Measurements from ENCODE around the gene DNM3.
"Not testable (repeated sequence)": the region's sequence is repeated elsewhere in the genome, so short reads cannot be mapped to it uniquely, and the experiment has no call there.

DNM3 gene

DNA sequence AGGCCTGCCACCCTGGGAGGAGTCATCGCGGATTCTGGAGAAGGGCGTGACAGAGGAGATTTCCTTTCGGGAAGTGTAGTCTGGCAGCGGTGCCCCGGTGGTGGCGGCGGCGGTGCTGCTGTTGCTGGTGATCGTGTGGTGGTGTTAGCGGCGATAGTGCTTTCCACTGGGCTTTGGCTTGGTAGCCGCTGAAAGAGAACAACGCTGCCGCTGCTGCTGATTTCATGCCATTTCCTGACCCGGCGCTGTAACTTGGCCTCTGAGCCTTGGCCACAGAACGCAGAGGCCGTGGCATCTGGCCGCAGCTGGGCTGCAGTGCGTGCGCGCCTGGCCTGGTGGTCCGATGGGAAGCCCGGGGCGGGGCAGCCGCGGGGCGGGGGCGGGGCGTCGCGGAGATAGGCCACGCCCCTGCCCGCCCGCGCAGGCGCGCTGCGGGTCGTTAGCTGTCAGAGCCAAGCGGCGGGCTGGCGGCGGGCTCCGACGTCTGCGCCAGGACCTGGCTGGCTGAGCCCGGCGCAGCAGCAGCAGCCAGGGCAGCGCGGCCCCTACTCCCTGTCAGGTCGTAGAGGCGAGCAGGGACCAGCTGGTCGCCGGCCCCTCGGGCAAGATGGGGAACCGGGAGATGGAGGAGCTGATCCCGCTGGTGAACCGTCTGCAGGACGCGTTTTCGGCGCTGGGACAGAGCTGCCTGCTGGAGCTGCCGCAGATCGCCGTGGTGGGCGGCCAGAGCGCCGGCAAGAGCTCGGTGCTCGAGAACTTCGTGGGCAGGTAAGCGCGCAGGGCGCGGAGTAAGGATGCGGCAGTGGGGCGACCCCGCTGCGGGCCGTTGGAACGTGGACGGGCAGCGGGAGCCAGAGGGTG is at the start of gene DNM3:
TSS of gene DNM3 (plus strand) at position 449 of the 861 bp plus-strand sequence. CDS start at position 608, 159 bp downstream.
- DNase-seq (ENCODE audit: extremely low spot score, insufficient read length, low read depth): peak; percentile 85

DNA sequence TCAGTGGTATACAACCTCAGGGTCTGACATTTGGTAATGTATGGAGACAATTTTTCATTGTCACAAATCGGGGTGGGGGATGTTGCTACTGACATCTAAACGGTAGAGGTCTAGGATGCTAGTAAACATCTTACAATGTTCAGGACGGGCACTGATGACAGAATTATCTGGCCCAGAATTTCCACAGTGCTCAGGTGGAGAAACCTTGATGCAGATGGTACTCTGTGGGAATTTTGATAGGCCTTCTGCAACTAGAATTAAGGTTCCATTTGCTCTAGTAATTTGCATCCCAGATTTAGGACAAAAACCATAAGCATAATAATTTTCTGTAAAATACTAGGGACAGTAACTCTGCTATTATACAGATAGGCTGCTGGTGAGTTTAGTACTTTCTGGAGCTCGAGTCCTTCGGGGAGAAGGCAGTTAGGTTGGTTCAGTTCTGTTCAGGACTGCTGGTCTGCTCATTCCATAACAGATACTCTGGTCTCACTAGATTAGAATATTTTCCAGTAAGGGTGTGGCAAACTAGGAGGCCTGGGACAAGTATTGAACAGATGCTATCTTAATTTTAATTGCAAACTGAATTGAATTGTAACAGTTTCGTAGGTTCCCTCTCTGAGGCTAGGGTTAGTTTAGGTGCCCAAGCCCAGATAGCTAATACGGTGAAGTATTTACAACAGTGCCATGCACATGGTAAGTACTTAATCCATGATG is 48.5 kb upstream of the DNM3 start:
- DNase-seq (ENCODE audit: extremely low spot score, insufficient read length, low read depth) (no peak), FAIRE-seq (no peak)

More for the DNA sequence above, at the start of gene DNM3:
- peak; percentile 33 for FAIRE-seq

DNA sequence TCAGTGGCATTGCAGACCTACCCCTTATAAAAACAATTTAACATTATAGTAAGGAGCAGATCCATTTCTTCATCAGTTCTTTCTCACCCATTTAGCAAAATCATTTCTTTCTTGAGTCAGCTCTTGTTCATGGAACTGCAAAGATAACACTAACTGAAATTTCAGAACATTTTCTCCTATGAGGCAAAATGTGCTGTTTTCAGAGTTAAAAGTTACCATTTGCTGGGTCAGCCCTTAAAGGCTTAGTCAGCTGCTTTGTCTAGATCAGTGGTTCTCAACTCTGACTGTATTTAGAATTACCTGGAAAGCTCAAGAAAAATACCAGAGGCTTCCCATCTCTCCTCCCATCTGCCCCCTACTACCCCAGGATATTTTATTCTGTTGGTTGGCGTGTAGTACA is 47.7 kb upstream of the DNM3 start:
- DNase-seq (ENCODE audit: extremely low spot score, insufficient read length, low read depth) (no peak), FAIRE-seq (no peak)

DNA sequence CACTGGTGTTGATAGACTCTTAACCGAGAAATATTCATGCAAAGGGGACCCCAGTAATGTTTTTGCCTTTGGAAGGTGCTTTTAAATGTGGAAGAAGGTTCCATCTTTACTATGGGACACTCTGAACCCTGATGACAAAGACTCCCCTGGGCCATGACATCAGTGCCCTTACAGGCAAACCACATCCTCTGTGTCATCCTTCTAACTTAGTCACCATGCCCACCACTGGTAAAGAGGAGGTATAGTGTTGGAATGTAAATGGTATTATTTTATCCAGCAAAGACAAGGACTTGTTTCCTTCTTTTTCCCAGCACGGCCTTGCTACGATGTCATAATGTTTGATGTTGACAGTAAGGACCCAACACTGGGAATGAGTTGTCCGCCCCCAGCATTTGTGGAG is 47.2 kb upstream of the DNM3 start:
- no peak for FAIRE-seq
- no peak for DNase-seq (ENCODE audit: extremely low spot score, insufficient read length, low read depth)

DNA sequence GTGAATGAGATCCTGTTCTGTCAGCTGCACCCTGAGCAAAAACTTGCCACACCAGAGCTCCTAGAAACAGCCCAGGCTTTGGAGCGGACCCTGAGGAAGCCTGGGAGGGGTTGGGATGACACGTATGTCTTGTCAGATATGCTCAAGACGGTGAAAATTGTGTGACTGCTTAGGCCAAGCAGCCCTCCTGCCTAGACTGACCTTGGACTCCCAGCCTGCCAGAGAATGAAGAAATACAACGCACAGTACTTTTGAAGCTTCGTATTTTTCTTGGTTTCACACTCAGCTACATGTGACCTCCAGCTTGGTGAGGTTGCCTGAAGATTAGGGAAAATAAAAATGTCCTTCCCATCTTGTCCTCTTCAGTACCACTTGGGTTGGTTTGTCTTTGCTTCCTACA is 44.7 kb upstream of the DNM3 start:
- no peak for DNase-seq (ENCODE audit: extremely low spot score, insufficient read length, low read depth)
- FAIRE-seq: no peak

DNA sequence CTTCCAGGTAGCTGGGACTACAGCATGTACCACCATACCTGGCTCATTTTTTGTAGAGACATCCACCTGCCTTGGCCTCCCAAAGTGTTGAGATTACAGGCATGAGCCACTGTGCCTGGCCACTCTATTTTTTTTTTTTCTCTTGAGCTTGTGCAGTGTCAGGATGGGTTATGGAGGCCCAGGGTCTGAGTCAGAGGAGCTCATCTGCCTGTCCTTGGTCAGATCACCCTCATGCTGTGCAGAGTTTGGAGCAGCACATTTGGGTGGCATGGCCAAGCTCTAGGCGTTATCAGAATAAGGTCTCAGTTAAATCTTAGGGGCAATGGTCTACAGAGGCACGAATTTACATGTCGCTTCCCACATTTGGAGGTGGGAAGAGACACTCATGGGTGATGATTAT is 43.0 kb upstream of the DNM3 start:
- FAIRE-seq (no peak), DNase-seq (ENCODE audit: extremely low spot score, insufficient read length, low read depth) (no peak)

DNA sequence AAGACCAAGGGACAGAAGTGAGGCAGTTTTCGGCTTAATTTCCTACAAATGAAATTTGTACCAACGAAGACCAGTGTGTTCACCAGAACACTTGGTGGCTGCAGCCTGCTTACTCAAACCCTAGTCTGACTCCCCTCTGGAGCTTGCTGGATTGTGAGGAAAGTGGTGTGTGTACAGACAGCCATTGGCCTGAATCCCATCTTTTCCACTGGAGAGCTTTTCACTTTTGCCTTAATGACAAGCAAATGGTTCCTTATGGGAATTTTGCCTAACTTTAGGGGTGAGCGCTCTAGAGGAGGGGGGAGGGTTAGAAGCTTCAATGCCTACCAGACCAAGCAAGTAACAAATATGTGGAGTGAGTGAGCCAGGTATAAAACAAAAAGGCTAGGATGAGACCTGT is 42.5 kb upstream of the DNM3 start:
- FAIRE-seq: no peak
- DNase-seq (ENCODE audit: extremely low spot score, insufficient read length, low read depth): no peak

DNA sequence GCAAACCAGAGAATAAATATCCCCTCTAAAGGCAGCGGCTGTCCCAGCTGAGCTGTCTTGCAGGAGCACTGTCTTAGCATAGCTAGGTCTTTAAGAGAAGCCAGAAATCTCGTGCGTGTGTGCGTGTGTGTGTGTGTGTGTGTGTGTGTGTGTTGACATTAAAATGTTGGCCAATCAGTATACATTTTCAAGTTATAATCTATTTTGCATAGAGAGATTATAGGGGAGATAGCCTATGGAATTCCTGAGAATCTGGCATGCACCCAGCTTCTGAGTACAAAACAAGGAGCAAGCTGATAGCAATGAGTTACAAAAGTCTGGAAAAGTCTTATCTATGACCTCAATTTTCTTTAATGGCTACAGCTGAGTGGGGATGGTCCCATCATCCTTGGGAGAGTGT is 42.1 kb upstream of the DNM3 start:
- FAIRE-seq (no peak), DNase-seq (ENCODE audit: extremely low spot score, insufficient read length, low read depth) (no peak)

DNA sequence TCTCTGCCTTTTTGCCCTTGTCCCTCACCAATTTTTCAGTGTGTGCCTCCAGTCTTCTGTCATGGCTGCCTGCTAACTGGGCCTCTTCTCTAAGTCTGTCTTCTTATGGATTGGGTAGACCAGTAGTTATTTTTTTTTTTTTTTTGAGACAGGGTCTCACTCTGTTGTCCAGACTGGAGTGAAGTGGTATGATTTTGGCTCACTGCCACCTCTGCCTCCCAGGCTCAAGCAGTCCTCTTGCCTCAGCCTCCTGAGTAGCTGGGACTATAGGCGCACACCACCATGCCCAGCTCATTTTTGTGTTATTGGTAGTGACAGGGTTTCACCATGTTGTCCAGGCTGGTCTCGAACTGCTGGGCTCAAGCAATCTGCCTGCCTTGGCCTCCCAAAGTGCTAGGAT is 41.6 kb upstream of the DNM3 start:
- DNase-seq (ENCODE audit: extremely low spot score, insufficient read length, low read depth); FAIRE-seq: not testable (repeated sequence)

DNA sequence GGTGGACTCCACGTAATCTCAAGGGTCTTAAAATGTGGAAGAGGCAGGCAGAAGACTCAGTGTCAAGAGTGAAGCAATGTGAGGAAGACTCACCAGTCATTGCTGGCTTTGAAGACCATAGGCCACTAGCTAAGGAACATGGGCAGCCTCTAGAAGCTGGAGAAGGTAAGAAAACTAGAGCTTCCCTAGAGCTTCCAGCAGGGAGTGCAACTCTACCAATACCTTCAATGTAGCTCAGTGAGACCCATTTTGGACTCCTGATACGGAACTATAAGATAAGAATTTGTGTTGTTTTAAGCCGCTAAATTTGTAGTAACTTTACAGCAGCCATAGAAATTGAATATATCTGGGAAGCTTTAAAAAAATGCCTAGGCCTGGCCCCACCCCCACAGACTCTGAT is 41.0 kb upstream of the DNM3 start:
- DNase-seq (ENCODE audit: extremely low spot score, insufficient read length, low read depth) (no peak), FAIRE-seq (no peak)

DNA sequence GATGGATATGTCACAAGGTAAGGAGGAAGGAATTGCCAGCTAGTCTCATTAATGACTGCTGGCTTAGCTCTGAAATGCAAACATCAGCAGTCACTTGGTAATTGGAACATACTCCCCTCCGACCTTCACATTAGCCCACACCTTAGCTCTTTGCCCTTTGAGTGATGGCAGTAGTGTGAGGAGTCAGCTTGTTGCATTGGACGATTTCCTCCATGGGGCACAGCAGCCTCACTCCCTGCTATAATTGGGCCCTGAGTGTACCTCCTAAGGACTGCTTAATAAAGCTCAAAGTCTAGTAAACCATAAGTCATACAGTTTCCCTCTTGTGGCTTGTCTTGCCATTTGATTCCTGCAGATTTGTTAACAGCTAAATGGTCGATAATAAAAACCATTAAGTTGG is 40.4 kb upstream of the DNM3 start:
- FAIRE-seq: no peak

DNA sequence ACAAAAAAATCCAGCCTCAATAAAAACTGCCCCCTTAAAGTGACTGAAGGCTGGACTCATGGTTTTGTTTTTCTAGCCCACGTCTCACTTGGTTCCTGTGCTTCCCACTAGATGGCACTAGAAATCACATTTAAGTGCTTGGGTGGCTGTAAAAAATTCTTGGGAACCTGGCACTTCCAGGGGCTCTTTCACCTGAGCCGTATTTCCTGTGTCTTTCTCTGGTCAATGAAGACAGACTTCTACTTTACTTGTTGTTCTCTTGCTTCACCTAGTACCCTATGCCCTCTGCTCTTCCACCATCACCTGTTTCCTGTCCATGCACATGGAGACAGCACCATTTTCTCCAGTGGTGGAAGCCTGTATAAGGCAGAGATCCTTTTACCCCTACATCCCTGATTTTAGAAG is 39.8 kb upstream of the DNM3 start:
- DNase-seq (ENCODE audit: extremely low spot score, insufficient read length, low read depth): peak; percentile 18
- FAIRE-seq: peak; percentile 74

More for the DNA sequence above, 40.4 kb upstream of the DNM3 start:
- no peak for DNase-seq (ENCODE audit: extremely low spot score, insufficient read length, low read depth)

DNA sequence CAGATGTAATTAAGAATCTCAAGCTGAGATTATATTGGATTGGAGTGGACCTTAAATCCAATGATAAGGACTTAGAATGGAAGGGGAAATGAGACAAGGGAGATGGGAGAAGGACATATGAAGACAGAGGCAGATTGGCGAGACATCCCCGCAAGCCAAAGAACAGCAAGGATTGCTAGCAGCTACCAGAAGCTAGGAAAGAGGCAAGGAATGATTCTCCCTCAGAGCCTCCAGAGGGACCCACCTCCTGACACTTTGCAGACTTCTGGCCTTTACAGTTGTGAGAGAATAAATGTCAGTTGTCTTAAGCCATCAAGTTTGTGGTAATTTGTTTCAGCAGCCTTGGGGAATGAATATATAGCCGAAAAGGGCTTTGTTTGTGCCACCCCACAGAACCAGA is 39.1 kb upstream of the DNM3 start:
- FAIRE-seq: no peak
- no peak for DNase-seq (ENCODE audit: extremely low spot score, insufficient read length, low read depth)

DNA sequence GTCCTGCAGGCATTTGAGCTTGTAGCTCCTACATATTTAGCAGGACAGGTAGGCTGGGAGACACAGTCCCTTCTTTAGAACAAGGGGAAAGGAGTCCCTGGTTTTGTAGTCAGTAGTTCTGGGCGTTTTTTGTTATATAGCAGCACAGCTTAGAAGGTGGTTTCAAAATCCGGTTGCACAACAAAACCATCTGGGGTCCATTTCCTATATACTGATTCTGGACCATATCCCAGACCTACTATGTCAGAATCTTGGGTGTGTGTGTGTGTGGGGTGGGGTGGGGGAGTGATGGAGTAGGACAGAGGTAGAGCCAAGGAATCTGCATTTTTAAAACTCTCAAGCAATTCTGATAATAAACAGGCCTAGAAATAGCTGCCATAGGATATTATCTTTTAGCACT is 38.3 kb upstream of the DNM3 start:
- FAIRE-seq: no peak
- no peak for DNase-seq (ENCODE audit: extremely low spot score, insufficient read length, low read depth)

DNA sequence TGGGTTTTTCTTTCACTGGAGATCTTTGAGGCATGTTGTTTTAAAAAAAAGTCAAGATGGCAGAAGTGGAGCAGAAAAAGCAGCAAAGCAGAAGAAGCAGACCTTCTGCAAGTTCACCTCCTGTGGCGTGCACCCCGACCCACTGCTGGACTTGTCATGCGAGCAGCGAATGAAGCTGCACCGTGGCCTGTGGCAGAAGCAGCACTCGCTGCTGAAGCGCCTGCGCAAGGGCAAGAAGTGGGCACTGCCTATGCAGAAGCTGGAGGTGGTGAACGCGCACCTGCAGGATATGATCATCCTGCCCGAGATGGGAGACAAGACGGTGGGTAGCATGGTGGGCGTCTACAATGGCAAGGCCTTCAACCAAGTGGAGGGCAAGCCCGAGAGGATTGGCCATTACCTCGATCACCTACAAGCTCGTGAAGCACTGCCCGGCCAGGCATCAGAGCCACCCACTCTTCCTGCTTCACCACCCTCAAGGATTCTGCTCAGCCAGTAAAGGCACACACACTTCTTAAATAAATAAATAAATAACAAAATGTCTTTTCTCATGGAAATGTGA is 37.8 kb upstream of the DNM3 start:
- DNase-seq (ENCODE audit: extremely low spot score, insufficient read length, low read depth) (no peak), FAIRE-seq (no peak)

DNA sequence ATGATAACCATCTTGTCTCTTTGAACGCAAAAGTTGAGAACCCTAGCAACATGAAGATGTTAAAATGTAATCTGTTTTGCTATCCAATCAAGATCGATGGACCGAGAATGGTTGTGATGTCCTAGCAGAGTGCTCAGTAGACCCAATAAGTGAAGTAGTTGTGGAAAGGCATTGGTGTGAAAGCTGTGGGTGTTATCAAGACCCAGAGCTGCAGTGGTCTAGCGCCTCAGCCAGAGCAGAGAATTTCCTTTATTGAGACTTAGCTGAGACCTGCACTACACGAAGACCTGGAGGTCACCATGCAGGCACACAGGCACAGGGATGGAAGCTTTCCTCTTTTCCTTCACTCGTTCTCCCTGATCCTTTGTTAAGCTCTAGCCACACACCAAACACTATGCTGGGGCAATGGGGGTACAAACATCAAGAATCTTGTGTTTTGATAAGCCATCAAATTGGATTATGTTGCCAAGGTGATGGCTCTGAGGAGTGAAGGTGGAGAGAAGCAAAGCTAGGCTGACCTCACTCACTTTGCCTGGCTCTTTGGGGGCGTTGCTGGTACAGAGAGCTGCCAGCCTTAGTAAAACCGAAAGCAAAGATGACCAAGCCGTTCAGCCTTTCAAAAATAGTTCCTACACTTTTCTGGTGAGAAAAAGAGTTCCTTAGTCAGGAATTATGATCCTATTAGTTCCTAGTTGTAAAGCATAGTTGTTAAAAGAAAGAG is 35.7 kb upstream of the DNM3 start:
- FAIRE-seq (peak; percentile 69), DNase-seq (ENCODE audit: extremely low spot score, insufficient read length, low read depth) (peak; percentile 29)

DNA sequence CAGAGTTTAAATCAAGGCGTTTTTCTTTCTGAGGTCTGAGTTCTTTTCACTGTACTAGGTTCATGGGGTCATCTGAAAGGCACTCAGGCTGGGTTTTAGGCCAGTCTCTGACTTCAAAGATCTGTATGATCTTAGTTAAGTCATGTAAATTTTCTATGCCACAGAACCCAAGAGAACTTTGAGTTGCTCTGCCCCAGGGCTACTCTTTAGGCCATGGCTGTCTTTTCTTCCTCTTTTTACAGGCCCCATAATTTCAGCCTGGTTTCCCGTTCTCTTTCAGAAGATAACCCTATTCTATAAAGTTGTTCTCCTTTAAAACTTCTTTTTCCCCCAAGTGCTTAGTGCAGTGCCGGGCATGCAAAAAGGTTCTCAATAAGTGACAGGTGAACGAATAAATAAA is 33.7 kb upstream of the DNM3 start:
- FAIRE-seq (no peak), DNase-seq (ENCODE audit: extremely low spot score, insufficient read length, low read depth) (no peak)

DNA sequence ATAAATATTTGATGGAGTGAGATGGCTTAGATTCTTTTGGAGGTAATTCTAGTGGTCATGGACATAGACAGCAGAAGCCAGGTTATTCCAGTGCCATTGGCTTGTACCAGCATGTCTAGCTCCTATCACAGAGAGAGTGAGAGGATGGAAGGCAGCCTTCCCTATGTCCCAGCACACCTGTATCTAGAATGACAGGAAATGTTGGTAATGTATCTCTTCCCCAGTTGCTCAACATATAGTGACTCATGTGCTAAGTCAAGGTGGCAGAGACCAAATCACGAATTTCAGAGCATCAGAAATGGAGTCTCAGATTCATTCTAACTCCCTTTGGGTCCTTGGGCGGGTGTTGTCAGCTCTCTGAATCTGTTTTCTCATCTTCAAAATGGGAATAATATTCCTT is 31.5 kb upstream of the DNM3 start:
- FAIRE-seq (no peak), DNase-seq (ENCODE audit: extremely low spot score, insufficient read length, low read depth) (no peak)

DNA sequence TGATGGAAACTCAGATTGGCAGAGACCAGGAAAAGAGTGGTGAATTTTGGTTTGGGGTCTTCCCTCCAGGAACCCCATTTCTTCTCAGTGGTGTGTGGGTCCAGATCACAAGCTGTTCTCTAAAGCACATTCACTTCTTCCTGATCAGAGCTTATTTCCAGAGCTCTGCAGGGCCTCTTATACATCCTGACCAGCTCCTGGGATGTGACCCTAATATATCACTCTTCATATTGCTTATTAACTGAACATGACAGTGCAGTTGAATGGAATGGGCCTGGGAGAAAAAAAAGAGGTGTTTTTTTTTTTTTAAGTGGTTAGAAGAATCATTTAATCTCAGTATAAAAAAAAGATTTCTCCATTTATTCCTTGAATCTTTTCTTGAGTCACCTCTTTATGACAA is 29.6 kb upstream of the DNM3 start:
- FAIRE-seq (no peak), DNase-seq (ENCODE audit: extremely low spot score, insufficient read length, low read depth) (no peak)

DNA sequence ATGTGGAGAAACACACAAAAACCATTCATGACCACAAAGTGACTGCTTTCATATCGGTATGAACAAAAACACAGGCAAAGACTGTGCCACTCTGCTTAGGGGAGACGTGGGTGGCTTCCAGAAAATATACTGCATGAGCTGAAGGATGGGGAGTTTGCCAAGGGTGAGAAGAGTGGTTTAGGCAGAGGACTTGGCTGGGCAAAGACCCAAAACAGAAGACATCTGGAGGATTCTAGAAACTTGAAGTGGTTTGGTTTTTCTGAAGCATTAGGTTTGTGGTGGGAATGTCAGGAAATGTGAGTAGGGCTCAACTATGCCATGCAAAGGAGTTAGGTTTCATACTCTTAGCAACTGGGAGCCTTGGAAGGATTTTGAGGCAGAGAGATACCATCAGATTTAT is 26.6 kb upstream of the DNM3 start:
- FAIRE-seq (no peak), DNase-seq (ENCODE audit: extremely low spot score, insufficient read length, low read depth) (no peak)

Measured in GM18507 (cell line).